NOMO-1 treated with DMSO at 0.1 percent for 48 hours (cell line): Measurements from ENCODE around the gene DUSP28.
"Not testable (repeated sequence)": the region's sequence is repeated elsewhere in the genome, so short reads cannot be mapped to it uniquely, and the experiment has no call there.

Experiments
- DNase-seq: peaks from one replicate; lab custom pipeline; 2025; ENCODE audit not compliant: unreplicated experiment; lab: John Stamatoyannopoulos, UW

DUSP28 gene, protein sequence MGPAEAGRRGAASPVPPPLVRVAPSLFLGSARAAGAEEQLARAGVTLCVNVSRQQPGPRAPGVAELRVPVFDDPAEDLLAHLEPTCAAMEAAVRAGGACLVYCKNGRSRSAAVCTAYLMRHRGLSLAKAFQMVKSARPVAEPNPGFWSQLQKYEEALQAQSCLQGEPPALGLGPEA

DNA sequence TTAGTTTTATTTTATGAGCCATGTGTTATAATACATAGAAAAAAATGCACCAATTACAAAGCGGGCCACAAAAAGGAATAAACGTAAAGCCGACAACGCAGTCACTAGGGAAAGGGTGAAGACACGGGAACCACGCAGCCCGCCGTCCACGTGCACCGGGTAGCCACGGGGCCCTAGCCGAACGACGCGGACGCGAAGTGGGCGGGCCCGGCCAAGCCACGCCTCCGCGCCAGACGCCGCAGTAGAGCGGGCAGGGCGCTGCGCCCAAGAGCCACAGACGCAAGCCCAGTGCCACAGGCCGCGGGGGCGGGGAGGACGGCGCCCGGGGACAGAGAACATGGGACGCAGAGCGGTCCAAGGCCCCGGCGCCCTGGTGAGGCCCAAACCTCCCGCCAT lies at the start of gene DUSP28:
DUSP28 (plus strand) TSS at position 274 of the 396 bp plus-strand sequence. CDS start 328 bp downstream, outside the sequence.
- peak; percentile 83 for DNase-seq

DNA sequence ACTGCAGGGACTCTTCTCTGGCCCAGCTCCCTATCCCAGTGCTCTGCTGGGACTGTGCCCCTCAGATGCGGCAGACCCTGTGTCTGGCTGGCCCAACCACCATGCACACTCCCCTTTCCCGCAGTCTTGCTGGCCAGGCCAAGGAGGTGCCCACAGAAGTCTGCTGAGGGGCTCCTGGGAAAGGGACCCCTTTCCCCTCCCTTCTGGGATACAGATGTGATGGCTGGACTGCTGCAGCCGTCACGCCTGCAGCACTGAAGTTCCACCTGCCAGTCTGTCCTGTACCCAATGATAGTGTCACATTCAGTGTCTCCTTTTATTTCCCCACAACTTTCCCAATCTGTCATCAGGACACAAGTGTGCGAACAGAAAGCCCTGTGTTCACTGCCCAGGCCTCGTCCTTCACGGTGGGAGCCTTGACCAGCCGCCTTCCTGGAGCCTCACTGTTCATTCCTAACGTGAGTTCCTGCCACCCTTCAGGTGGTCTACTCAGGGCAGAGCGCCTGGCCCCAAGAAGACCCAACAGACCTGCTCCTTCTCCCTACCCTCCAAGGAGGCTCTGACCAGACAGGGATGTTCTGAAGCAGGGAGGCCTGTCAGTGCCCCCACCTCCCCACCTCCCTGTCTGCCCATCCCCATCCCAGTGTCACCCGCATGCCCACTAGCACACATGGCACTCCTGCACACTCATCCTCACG lies 49.5 kb upstream of the DUSP28 start:
- DNase-seq, result no peak

DNA sequence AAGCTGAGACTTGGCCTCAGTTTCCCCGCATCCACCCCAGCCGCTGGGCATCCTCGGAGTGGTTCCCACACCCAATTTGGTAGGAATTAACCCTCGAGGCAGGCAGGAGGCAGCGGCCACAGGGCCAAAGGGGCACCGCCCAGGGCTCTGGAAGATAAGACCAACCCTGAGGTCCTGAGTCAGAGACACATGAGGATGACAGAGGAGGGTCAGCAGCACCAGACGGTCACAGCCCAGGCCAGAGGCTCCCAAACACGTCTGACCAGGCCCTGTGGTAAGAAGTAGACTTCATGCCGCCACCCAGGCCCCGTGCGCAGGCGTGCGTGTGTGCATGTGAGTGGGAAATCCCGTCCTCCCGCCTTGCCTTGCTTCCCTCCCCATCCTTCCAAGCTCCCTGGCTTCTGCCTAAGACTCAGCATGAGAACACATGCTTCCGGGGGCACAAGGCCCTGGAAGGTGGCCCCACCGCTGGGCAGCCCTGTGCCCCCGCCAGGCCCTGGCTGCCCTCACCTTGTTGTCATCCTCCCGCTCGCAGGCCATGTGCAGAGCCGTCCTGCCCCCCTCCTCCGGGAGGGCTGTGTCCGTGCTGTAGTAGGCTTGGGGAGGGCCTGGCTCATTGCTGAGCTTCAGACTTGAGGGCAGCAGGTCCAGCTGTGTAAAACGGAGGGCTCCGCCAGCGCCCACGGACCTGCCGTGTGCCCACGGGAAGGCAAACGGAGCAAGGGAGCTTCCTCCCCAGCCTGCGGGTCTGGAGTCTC lies 48.6 kb upstream of the DUSP28 start:
- no peak for DNase-seq

DNA sequence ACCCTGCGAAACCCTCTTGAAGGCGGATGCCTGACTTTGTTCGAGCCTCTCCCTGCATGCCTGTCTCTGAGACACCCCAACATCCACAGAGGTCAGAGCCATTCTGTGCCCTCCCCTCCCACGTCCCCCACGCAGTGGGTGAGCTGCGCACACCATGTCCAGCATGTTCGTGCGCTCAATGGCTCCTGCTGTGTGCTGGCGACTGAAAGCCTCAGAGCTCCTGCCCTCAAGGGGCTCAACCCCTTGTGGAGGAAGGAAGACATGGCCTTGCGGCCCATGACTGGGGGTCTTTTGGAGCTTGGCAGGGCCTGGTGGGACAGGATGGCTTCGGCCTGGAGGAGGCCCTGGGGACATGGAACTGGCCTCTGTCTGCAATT lies 48.1 kb upstream of the DUSP28 start:
- DNase-seq, result no peak

DNA sequence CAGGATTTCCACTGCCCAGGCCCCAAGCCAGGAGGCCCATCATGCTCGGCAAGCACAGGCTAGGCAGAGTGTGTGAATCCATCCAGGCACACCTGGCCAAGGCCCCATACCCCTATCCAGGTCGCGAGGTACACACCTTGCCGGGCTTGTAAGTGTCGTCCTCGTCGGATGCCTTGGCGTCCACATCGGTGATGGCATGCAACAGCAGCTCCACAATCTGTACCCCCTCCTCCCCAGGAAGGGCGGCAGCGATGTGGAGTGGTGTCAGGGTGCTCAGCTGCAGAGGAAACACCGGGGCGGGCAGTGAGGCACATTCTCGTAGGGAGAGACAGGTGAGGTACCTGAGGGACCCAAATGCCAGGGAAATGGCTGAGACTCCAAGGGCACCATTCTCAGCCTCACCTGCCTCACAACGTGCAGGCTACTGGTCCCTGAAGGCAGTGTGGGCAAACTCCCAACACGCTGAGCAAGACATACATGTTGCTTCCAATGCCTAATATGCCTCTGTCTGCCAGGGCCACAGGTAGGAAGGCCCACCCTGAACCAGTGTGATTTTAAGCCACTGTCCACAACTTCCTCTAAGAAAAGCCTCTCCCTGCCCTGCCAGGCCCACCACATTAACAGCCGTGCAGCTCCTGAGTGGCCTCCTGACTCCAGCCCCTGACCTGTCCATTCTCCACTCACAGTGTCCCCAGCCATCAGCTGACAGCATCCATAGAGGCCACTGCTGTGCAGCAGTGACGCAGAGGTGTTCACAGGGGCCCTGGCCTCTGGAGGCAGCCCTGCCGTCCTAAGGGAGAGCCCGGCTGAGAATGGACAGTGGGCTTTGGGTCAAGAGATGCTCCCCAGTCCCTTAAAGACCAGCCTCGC lies 47.3 kb upstream of the DUSP28 start:
- no peak for DNase-seq

DNA sequence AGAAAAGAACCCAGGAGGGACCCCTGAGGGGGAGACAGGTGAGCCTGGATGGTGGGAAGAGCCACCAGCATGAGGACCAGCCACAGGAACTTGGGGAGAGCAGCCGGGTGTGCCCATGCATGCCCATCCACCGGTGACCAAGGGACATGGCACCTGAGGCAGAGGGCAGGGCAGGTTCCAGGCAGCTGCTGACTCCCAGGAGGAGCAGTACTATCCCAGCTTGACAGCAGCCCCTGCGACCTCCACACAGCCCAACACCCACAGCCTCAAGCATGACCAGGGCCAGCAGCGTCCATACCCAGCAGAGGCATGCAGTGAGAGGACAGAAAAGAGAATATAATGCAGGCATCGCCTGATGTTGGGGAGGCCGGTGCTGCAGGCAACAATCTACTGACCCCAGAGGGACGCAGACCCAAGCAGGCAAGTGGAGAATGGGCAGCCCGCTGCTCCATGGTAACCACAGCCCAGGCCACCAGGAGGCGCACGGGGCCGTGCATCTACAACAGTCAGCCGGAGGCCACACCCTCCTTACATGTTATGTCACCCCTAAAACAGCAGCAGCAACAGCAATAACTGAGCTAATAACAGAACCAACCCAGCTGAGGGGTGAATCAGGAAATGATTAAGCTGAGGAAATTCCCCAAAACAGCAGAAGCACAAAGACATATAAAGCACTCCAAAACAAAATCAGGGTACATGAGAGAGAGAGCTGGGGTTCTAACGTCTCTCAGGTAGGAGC lies 46.4 kb upstream of the DUSP28 start:
- peak; percentile 80 for DNase-seq

DNA sequence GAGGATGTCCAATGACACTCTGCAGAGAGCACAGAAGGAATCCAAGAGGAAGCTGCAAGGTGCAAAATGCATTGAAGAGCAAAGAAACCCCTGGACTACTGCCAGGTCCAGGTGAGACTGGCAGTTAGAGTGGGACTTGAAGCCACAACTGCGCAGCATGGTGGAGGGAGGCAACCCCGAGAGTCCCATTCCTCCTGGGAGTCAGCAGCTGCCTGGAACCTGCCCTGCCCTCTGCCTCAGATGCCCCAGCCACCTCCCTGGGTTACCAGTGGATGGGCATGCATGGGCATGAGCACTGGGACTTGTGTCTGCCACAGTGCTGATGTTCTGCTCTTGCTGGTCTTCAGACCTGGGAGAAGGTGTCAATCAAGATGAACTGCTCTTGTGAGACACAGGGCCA lies 45.5 kb upstream of the DUSP28 start:
- DNase-seq, result no peak

DNA sequence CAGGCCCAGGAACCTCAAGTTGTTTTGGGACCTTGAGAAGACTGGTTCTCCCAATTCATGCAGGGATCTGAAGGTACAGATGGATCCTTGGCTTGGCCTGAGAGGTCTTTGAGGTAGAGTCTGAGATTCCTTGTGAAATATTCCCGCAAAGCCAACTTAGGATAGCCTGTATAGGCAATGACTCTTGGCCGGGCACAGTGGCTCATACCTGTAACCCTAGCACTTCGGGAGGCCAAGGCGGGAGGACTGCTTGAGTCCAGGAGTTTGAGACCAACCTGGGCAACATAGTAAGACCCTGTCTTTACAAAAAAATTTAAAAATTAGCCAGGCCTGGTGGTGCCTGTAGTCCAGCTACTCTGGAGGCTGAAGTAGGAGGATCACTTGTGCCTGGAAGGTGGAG lies 42.8 kb upstream of the DUSP28 start:
- no peak for DNase-seq

DNA sequence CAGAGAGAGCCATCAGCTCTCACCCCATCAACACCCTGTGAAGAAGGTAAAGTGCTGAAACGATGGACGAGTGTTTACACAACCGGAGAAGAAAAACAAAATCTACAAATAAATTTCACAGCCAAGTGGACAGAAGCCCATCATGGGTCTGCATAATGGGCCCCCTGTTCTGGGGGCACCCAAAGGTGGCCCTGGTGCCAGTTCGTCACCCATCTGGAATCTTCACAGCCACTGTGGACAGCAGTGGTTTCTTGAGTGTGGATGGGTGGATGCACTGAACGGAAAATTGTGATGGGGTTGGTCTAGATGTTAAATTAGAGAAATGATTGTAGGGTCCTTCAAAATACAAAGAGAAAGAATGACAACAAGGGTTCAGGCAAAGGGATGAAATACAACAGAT lies 41.2 kb upstream of the DUSP28 start:
- no peak for DNase-seq

DNA sequence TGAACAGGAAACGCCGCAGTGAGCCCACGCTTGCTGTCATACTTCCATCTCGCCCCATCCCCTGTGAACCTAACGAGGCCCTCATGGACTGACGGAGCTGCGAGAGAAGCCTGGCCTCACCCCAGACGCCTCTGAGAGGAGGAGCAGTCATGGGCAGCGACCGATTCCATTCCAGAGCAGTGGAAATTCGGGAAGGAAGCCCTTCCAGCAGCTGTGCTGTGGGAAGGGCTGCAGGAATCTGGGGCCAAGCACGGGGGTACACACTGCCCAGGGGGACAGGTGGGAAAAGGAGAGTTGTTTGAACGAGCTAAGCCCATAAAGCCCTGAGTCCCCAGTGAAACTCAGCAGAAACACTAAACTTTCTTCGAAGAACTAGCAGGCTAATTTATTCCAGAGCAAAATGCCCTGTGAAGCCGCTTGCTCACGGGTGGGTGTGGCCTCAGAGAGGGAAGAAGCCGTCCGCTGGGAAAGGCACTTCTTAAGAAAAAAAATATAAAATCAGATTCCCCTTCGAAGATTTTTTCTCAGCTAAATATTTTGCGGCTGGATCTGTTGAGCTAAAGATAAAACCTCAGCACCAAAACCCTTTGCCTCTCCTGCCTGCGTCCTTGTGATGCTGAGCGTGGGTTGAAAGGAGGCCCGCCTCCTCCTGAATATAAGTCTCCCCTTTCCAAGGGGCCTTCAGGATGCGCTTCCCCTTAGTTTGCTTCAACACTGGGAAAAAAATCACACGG lies 40.6 kb upstream of the DUSP28 start:
- no peak for DNase-seq

DNA sequence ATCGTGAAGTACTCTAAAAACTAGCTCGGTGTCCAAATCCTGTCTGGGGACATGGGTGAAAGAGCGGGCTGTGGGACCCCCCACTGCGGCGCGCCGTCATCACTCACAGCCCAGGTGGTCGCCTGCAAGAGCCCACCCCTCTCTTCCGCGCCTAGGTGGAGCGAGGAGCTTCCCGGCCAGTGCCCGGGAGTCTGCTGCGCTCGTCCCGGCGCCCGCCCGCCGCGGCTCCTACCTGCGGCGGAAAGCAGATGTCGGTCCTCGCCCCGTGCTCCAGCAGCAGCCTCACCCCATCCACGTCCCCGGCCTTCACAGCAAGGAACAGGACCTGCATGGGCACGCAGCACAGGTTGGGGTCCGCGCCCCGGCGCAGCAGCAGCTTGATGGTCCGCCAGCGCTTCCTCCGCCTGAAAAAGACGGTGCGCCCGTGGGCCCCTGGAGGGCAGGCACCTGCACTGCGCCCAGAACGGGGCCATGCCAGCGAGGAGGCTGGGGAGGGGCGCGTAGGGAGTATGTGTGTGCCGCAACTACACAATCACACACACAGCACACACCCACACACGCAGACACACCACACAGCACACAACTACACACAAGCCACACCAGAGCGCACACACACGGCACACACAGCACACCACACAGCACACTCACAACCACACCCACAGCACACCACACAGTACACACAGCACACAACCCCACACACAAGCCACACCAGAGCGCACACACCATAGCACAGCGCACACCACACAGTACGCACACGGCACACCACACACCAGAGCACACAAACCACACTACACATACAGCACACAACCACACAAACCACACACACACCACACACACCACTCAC lies 39.8 kb upstream of the DUSP28 start:
- no peak for DNase-seq

DNA sequence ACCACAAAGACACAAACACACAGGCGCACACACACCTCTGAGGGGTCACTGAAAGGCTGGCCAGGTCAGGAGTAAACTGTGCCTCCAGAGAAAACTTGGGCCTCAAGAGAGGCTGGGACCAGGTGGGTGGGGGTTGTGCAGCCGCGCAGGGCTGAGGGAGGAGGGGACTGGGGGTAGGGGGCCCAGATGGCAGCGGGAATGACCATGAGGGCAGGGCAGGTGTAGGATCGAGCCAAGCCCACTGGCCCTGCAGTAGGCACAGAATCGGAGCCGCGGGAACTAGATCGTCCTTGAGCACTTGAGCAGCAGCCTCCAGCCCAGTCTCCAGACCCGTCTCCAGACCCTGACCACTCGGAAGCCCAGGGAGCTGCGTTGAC lies 39.2 kb upstream of the DUSP28 start:
- DNase-seq, result no peak

DNA sequence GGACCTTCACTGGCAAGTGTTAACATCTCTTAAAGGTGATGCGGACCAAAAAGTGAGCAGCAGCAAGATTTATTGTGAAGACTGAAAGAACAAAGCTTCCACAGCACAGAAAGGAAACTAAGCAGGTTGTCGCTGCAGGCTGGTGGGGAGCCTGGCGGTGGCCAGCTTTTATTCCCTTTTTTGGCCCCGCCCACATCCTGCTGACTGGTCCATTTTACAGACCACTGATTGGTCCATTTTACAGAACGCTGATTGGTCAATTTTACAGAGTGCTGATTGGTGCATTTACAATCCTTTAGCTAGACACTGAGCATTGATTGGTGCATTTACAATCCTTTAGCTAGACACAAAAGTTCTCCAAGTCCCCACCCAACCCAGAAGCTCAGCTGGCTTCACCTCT lies 38.3 kb upstream of the DUSP28 start:
- DNase-seq, result not testable (repeated sequence)

DNA sequence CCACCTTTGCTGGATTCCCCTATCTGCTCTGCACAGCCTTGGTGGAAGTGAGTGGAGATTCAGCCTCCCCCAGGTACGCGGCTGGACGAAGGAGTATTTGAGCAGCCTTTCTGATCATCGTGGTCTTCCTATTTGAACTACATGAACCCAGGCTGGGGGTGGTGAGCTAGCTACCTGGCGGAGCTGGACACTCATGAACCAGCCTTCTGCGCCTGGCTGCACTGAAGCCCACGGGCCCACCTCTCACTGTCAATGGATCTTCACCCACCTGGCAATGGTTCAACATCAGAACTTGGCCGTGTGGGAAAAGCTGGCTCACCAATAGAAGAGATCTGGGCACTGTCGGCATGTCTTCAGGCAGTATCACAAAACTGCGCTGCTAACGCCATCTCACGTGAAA lies 37.8 kb upstream of the DUSP28 start:
- DNase-seq, result no peak

DNA sequence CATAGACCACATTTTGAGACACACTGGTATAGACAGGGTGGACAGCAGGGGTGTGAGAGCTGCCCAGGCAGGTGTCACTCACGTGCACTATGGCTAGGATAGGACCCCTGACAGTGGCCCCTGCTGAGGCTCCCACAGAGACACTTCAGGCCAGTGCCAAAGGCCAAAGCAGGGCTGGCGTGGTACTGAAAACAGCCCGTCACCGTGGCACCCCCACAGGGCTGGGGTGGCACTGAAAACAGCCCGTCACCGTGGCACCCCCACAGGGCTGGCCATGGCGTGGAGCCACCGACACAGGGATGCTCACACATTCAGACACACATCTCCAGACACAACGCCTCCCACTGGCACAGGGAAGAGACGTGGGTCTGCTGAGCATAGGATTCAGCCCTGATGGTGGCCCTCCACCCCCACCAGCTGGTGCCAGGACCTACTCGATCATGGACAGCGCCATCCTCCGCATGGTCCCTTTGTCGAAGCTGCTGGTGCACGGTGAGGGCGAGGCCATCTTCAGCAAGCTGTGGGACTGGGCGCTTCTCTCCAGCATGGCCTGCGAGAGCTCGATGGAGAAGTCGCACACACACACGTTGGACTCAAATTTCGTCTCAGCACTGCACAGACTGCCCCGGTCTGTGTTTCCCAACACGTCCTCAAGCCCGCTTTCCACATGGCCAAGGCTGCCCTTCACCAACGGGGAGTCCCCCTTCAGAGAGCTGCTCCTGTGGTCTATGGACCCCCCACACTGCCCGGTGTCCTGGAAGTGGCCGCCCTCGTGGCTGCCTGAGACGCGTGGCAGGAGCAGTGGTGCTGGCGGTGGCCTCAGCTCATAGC lies 36.5 kb upstream of the DUSP28 start:
- DNase-seq, result no peak

DNA sequence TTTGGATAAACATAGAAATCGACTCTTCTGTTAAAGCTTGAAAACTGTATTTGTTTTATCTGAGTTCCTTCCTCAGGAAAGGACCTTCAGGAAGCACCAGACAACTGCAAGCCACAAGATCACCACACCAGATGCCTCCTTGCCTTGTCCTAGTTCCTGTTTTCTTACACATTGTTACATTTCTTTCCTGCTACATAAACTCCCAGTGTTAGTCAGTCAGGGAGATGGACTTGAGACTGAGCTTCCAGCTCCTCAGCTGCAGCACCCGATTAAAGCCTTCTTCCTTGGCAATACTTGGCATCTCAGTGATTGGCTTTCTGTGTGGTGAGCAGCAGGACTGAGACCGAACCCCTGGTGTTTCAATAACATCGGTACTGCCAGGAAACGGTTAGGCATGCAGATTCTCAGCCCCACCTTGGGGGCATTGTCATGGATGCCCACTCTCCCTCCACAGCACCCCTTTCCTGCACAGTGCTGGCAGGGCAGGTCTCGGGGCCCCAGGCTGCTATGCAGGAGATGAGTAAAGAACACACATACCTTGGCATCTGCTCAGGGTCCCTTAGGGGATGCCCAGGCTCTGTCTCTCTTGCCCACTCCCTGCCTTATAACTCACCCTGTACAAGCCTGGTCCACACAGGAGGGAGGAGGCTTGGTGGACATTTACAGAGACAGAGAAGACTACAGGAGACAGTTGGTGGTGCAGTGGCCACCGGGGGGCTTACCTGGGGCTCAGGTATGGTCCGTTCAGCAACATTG lies 35.0 kb upstream of the DUSP28 start:
- no peak for DNase-seq

DNA sequence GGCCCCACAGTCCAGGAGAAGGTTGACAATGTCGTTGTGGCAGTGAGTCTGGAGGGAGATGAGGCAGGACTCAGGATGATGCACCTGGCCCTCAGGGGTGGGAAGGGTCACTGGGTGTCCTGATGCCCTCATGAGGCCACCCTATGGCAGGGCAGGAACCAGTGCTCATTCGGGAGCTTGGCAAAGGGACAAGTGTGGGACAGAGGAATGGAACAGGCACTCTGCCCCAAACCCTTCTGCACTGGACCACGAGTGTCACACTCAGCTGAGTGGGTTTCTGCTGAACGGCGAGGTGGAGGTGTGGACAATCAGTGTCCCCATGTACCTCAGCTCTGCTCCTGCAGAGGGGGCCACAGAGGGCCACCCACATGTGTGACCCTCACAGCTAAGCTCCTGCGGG lies 34.4 kb upstream of the DUSP28 start:
- no peak for DNase-seq

DNA sequence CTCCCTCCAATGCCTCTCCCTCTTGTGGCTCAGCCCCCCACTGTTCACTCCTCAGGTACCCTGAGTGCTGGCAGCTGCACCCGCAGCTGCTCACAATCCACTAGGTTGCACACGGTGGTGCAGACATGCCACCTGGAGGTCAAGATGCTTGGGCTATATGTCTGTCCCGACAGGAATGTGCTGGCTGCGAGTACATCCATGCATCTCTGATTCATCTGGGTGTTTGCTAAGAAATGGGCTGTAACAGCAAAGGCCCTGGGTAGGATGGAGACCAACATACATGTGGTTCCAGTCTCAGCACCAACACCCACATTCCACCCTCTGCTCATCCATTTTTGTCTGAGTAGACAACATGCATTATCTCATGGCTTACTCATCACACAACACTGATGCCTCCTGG lies 33.6 kb upstream of the DUSP28 start:
- DNase-seq, result no peak
